ENCODE measurements around the gene PNPLA7.
"Not testable (repeated sequence)": the region's sequence is repeated elsewhere in the genome, so short reads cannot be mapped to it uniquely, and the experiment has no call there.

The PNPLA7 gene

GRCh38 chr9:137482094-137482781 is 68.0 kb downstream of the PNPLA7 start:
- in situ Hi-C loops (cut with MboI; ENCODE audit: low sequenced_read_pairs), result no loop called here

- in situ Hi-C loops (cut with MboI; ENCODE audit: low sequenced_read_pairs), result no loop called here
Observed at GRCh38 chr9:137480686-137481683, 69.2 kb downstream of the PNPLA7 start.

- in situ Hi-C loops (cut with MboI; ENCODE audit: low sequenced_read_pairs), result no loop called here
Observed at GRCh38 chr9:137479892-137480685, 70.1 kb downstream of the PNPLA7 start.

- in situ Hi-C loops (cut with MboI; ENCODE audit: low sequenced_read_pairs), result no loop called here
Observed at GRCh38 chr9:137478962-137479861, 71.0 kb downstream of the PNPLA7 start.

- in situ Hi-C loops (cut with MboI; ENCODE audit: low sequenced_read_pairs), result no loop called here
Observed at GRCh38 chr9:137478613-137478961, 71.6 kb downstream of the PNPLA7 start.

- in situ Hi-C loops (cut with MboI; ENCODE audit: low sequenced_read_pairs), result no loop called here
Observed at GRCh38 chr9:137477778-137478612, 72.2 kb downstream of the PNPLA7 start.

- in situ Hi-C loops (cut with MboI; ENCODE audit: low sequenced_read_pairs), result no loop called here
Observed at GRCh38 chr9:137476856-137477255, 73.3 kb downstream of the PNPLA7 start.

GRCh38 chr9:137475666-137476065 is 74.5 kb downstream of the PNPLA7 start:
- in situ Hi-C loops (cut with MboI; ENCODE audit: low sequenced_read_pairs), result no loop called here

GRCh38 chr9:137474271-137474670 is 75.9 kb downstream of the PNPLA7 start:
- in situ Hi-C loops (cut with MboI; ENCODE audit: low sequenced_read_pairs), result no loop called here

GRCh38 chr9:137470785-137471184 is 79.4 kb downstream of the PNPLA7 start:
- in situ Hi-C loops (cut with MboI; ENCODE audit: low sequenced_read_pairs), result no loop called here

- in situ Hi-C loops (cut with MboI; ENCODE audit: low sequenced_read_pairs), result no loop called here
Observed at GRCh38 chr9:137467896-137468295, 82.3 kb downstream of the PNPLA7 start.

GRCh38 chr9:137467161-137467581 is 83.0 kb downstream of the PNPLA7 start:
- in situ Hi-C loops (cut with MboI; ENCODE audit: low sequenced_read_pairs), result no loop called here

- in situ Hi-C loops (cut with MboI; ENCODE audit: low sequenced_read_pairs), result not testable (repeated sequence)
Observed at GRCh38 chr9:137466389-137467085, 83.7 kb downstream of the PNPLA7 start.

GRCh38 chr9:137465720-137466388 is 84.3 kb downstream of the PNPLA7 start:
- in situ Hi-C loops (cut with MboI; ENCODE audit: low sequenced_read_pairs), result no loop called here

- in situ Hi-C loops (cut with MboI; ENCODE audit: low sequenced_read_pairs), result no loop called here
Observed at GRCh38 chr9:137465000-137465719, 85.0 kb downstream of the PNPLA7 start.

- in situ Hi-C loops (cut with MboI; ENCODE audit: low sequenced_read_pairs), result no loop called here
Observed at GRCh38 chr9:137464291-137464999, 85.8 kb downstream of the PNPLA7 start.

GRCh38 chr9:137463931-137464290 is 86.3 kb downstream of the PNPLA7 start:
- in situ Hi-C loops (cut with MboI; ENCODE audit: low sequenced_read_pairs), result no loop called here
